K562 (cell line): Measurements from ENCODE around the gene TAS2R40. TPM values are rescaled to one million over a fixed set of nuclear protein-coding genes. Genes with fewer than 3 reads are reported as not detected.

Experiments
- AFF4 ChIP-seq: sonication (generic); formaldehyde crosslinking; IDR thresholded peaks from 2 replicates; pipeline ENCODE4 v1.8.0; 2023; ENCODE audit warnings: mild to moderate bottlenecking, missing genetic modification reagents
- BRD9 ChIP-seq: fragments of 450-650 bp; IDR thresholded peaks from 2 replicates; pipeline ENCODE4 v1.6.1; 2018; ENCODE audit warnings: low read depth; ENCODE audit not compliant: partially characterized antibody
- CBFA2T3 ChIP-seq: fragments of 450-650 bp; IDR thresholded peaks from 2 replicates; pipeline ENCODE4 v1.6.1; 2017
- CC2D1A ChIP-seq: fragments of 450-650 bp; IDR thresholded peaks from 2 replicates; pipeline ENCODE4 v1.6.1; 2017; ENCODE audit warnings: mild to moderate bottlenecking
- CEBPG ChIP-seq, 3 experiments: fragments of 200-800 bp in 1 of 3; sonication (Bioruptor generic) in 1 of 3; sonication (generic) in 1 of 3; formaldehyde crosslinking in 1 of 3; IDR thresholded peaks in 2 of 3; conservative IDR thresholded peaks in 1 of 3; 2 replicates each; pipeline versions ENCODE4 v1.6.1 to v1.8.0; 2016 to 2022; ENCODE audit warnings: missing compliant biosample characterization in 2 of 3, missing genetic modification characterization in 2 of 3, mild to moderate bottlenecking in 1 of 3, missing genetic modification reagents in 1 of 3
- EP300 ChIP-seq: IDR thresholded peaks from 2 replicates; pipeline ENCODE4 v1.6.1; 2012; ENCODE audit warnings: low read length, improper control_type of control experiment
- MTA1 ChIP-seq: fragments of 450-650 bp; IDR thresholded peaks from 2 replicates; pipeline ENCODE4 v1.6.1; 2017; ENCODE audit warnings: borderline replicate concordance
- NR2F6 ChIP-seq: fragments of 450-650 bp; formaldehyde crosslinking; IDR thresholded peaks from 2 replicates; pipeline ENCODE4 v1.4.0; 2020; ENCODE audit warnings: mild to moderate bottlenecking
- PCBP2 ChIP-seq: fragments of 200-400 bp; formaldehyde crosslinking; IDR thresholded peaks from 2 replicates; pipeline ENCODE4 v1.6.1; 2018; ENCODE audit warnings: low read length, low read depth, mild to moderate bottlenecking, moderate library complexity; ENCODE audit not compliant: poor library complexity, severe bottlenecking
- RBM25 ChIP-seq: fragments of 200-400 bp; formaldehyde crosslinking; IDR thresholded peaks from 2 replicates; pipeline ENCODE4 v1.6.1; 2018; ENCODE audit warnings: low read length, low read depth, moderate library complexity; ENCODE audit not compliant: severe bottlenecking
- SIN3B ChIP-seq: fragments of 450-650 bp; IDR thresholded peaks from 2 replicates; pipeline ENCODE4 v1.6.1; 2017; ENCODE audit warnings: low read depth, mild to moderate bottlenecking, moderate library complexity
- SIX5 ChIP-seq, 2 experiments: IDR thresholded peaks; 2 replicates each; pipeline ENCODE4 v1.6.1; 2011; ENCODE audit warnings: low read length in 2 of 2, borderline replicate concordance in 1 of 2, low read depth in 1 of 2, mild to moderate bottlenecking in 1 of 2, moderate library complexity in 1 of 2; ENCODE audit not compliant: insufficient read depth in 1 of 2
- SMARCB1 ChIP-seq: IDR thresholded peaks from 2 replicates; pipeline ENCODE4 v1.6.1; 2011; ENCODE audit warnings: improper control_type of control experiment, low read depth; ENCODE audit not compliant: insufficient read length
- SUPT5H ChIP-seq: fragments of 450-650 bp; IDR thresholded peaks from 2 replicates; pipeline ENCODE4 v1.6.1; 2016
- TAF15 ChIP-seq: fragments of 200-400 bp; formaldehyde crosslinking; IDR thresholded peaks from 2 replicates; pipeline ENCODE4 v1.6.1; 2017; ENCODE audit warnings: mild to moderate bottlenecking, low read depth, low read length, moderate library complexity
- TCF7L2 ChIP-seq: fragments of 150-350 bp; IDR thresholded peaks from 2 replicates; pipeline ENCODE4 v1.6.1; 2016; ENCODE audit warnings: low read depth, mild to moderate bottlenecking, low read length, moderate library complexity
- TEAD2 ChIP-seq: fragments of 450-650 bp; IDR thresholded peaks from 2 replicates; pipeline ENCODE4 v1.6.1; 2016; ENCODE audit warnings: missing genetic modification characterization, control low read depth, missing compliant biosample characterization
- TFE3 ChIP-seq: fragments of 450-650 bp; formaldehyde crosslinking; IDR thresholded peaks from 2 replicates; pipeline ENCODE4 v1.4.0; 2020; ENCODE audit warnings: mild to moderate bottlenecking, mixed read lengths
- U2AF2 ChIP-seq: fragments of 200-400 bp; formaldehyde crosslinking; optimal IDR thresholded peaks from 2 replicates; pipeline ENCODE3; 2017; ENCODE audit warnings: low read depth, mild to moderate bottlenecking, low read length
- ZFX ChIP-seq: sonication (generic); formaldehyde crosslinking; IDR thresholded peaks from 2 replicates; pipeline ENCODE4 v1.8.0; 2022; ENCODE audit warnings: mild to moderate bottlenecking, missing genetic modification reagents, moderate library complexity
- ZNF24 ChIP-seq: fragments of 450-650 bp; IDR thresholded peaks from 2 replicates; pipeline ENCODE4 v1.6.1; 2016
- ZNF311 ChIP-seq: fragments of 250-450 bp; sonication (Bioruptor Pico); IDR thresholded peaks from 2 replicates; pipeline ENCODE4 v1.4.0; 2020; ENCODE audit warnings: mild to moderate bottlenecking, moderate library complexity
- ZNF766 ChIP-seq: fragments of 200-800 bp; sonication (Bioruptor generic); conservative IDR thresholded peaks from 2 replicates; pipeline ENCODE4 v1.6.1; 2016; ENCODE audit warnings: missing genetic modification characterization, missing compliant biosample characterization
- ZNF77 ChIP-seq: fragments of 250-450 bp; sonication (Bioruptor Pico); IDR thresholded peaks from 2 replicates; pipeline ENCODE4 v1.5.0; 2020
- polyA plus RNA-seq, 8 experiments: library from polyadenylated mRNA; depleted of rRNA in 4 of 8; stranded (reverse) in 5 of 8; unstranded in 3 of 8; fragments of >200 nt; fragmentation: Nextera tagmentation in 2 of 8; fragmentation: Illumina TruSeq in 1 of 8; extraction: Ambion mirVana in 2 of 8; extraction: Trizol in 1 of 8; gene quantifications; 2 replicates each; pipeline versions ENCODE4 v1.2.1 to v1.2.3, GENCODE V29; 2011 to 2014; ENCODE audit warnings: inconsistent platforms in 1 of 8, missing spikeins in 1 of 8
- total RNA-seq, 7 experiments: library from RNA; depleted of rRNA in 6 of 7; stranded (reverse); fragments of >200 nt in 6 of 7; fragmentation: Illumina TruSeq in 2 of 7; extraction: Trizol in 2 of 7; gene quantifications; 2 replicates each; pipeline versions ENCODE4 v1.2.1 to v1.2.3, GENCODE V29; 2011 to 2021; ENCODE audit warnings: low replicate concordance in 1 of 7

Gene TAS2R40
- total and polyA plus RNA-seq, 9 of the 15 experiments (the other 6 are each of a cell fraction or from before 2014, with no cell fraction given), result not detected

- no peak for TF ChIP-seq TFE3 (CRISPR knock-in tag)
- TF ChIP-seq ZNF24, result no peak
- TF ChIP-seq EP300, result no peak
- no peak for TF ChIP-seq TCF7L2
- TF ChIP-seq CBFA2T3, result peak; percentile 51
- no peak for TF ChIP-seq ZNF311 (CRISPR knock-in tag)
- no peak for TF ChIP-seq BRD9
- TF ChIP-seq SIN3B, result no peak
- TF ChIP-seq CEBPG (CRISPR knock-in tag; IDR thresholded peaks at IDR 0.05), result 0 out of 2 replicates have a peak, but pooled peaks have one; percentile 24
- no peak for TF ChIP-seq CEBPG (tag; conservative IDR thresholded peaks at IDR 0.05 in 1 of 2, IDR thresholded peaks at IDR 0.05 in 1 of 2)
- no peak for TF ChIP-seq ZFX (CRISPR knock-in tag)
- TF ChIP-seq CC2D1A, result no peak
- no peak for TF ChIP-seq SMARCB1
- no peak for TF ChIP-seq ZNF766 (CRISPR knock-in tag)
- no peak for TF ChIP-seq SIX5 (IDR thresholded peaks at IDR 0.05; ENCODE audit: borderline replicate concordance in 1 of 2, insufficient read depth in 1 of 2, low read depth in 1 of 2, low read length in 2 of 2)
- no peak for TF ChIP-seq NR2F6 (CRISPR knock-in tag)
- TF ChIP-seq MTA1, result no peak
- no peak for TF ChIP-seq ZNF77 (CRISPR knock-in tag)
- TF ChIP-seq PCBP2, result no peak
- no peak for TF ChIP-seq U2AF2
- TF ChIP-seq TAF15, result no peak
- no peak for TF ChIP-seq SUPT5H
- TF ChIP-seq RBM25, result peak; percentile 83
- TF ChIP-seq TEAD2 (tag), result no peak
- no peak for TF ChIP-seq AFF4
These were observed 40.1 kb downstream of the TAS2R40 start (continued) for GRCh38 chr7:143261901-143262300.
